Spleen (tissue), 7 donors: ENCODE measurements around the gene FERMT2.

Source experiments
- CTCF ChIP-seq, 11 experiments: fragments of 200-600 bp in 7 of 11; fragments of 450-650 bp in 4 of 11; sonication (generic) in 4 of 11; IDR thresholded peaks in 8 of 11; conservative IDR thresholded peaks in 3 of 11; 1 replicate in 7 of 11; 2 replicates in 4 of 11; pipeline versions ENCODE4 v1.4.0 to v1.8.0; 2016 to 2021; ENCODE audit warnings: antibody characterized with exemption in 11 of 11, inconsistent platforms in 4 of 11, mild to moderate bottlenecking in 1 of 11
- POLR2A ChIP-seq, 3 donors: fragments of 450-650 bp; IDR thresholded peaks; one replicate each; pipeline ENCODE4 v1.5.1; 2017; ENCODE audit warnings: antibody characterized with exemption in 3 of 3, mild to moderate bottlenecking in 1 of 3
- donor health status: DM: no; HTN: no; CAD: no; lungs with moderate emphysema.
- donor health status: DM: no; HTN: no; CAD: no.
- donor health status: DM: no; HTN: no; CAD: no.

GRCh38 chr14:52987514-52987913 lies 36.7 kb upstream of the FERMT2 start:
- no peak for TF ChIP-seq CTCF (IDR thresholded peaks at IDR 0.05 in 8 of 11, conservative IDR thresholded peaks at IDR 0.05 in 3 of 11)
- no peak for TF ChIP-seq POLR2A (IDR thresholded peaks at IDR 0.05)
